HepG2 (cell line): ENCODE data around the gene PTCD2. TPM values are rescaled to one million over a fixed set of nuclear protein-coding genes. Genes with fewer than 3 reads are reported as not detected.

Experiments used
- FOXP1 ChIP-seq, 2 experiments: fragments of 450-650 bp in 1 of 2; IDR thresholded peaks; 2 replicates each; pipeline ENCODE4 v1.6.1; 2017 to 2018; ENCODE audit warnings: antibody characterized with exemption in 1 of 2
- GATAD1 ChIP-seq: IDR thresholded peaks from 2 replicates; pipeline ENCODE4 v1.6.1; 2016; ENCODE audit warnings: missing genetic modification reagents, missing compliant biosample characterization
- HNRNPL ChIP-seq: fragments of 200-400 bp; formaldehyde crosslinking; IDR thresholded peaks from 2 replicates; pipeline ENCODE4 v1.6.1; 2017; ENCODE audit warnings: mild to moderate bottlenecking, low read depth, low read length
- KLF13 ChIP-seq: sonication (generic); formaldehyde crosslinking; IDR thresholded peaks from 2 replicates; pipeline ENCODE4 v1.4.0; 2020; ENCODE audit warnings: mild to moderate bottlenecking, missing genetic modification reagents
- PHF20 ChIP-seq: sonication (generic); formaldehyde crosslinking; IDR thresholded peaks from 2 replicates; pipeline ENCODE4 v1.5.0; 2020; ENCODE audit warnings: mild to moderate bottlenecking, missing genetic modification reagents
- REPIN1 ChIP-seq: sonication (generic); formaldehyde crosslinking; IDR thresholded peaks from 2 replicates; pipeline ENCODE4 v1.8.0; 2022; ENCODE audit warnings: missing genetic modification reagents, low read depth, mild to moderate bottlenecking, borderline replicate concordance
- SMAD3 ChIP-seq: sonication (generic); formaldehyde crosslinking; IDR thresholded peaks from 2 replicates; pipeline ENCODE4 v1.4.0; 2020; ENCODE audit warnings: missing genetic modification reagents
- ZNF160 ChIP-seq: sonication (generic); formaldehyde crosslinking; IDR thresholded peaks from 2 replicates; pipeline ENCODE4 v1.8.0; 2022; ENCODE audit warnings: mild to moderate bottlenecking, inconsistent platforms, missing genetic modification reagents
- ZNF34 ChIP-seq: sonication (generic); formaldehyde crosslinking; IDR thresholded peaks from 2 replicates; pipeline ENCODE4 v1.4.0; 2020; ENCODE audit warnings: mild to moderate bottlenecking, missing genetic modification reagents, borderline replicate concordance
- ZNF547 ChIP-seq: sonication (generic); formaldehyde crosslinking; IDR thresholded peaks from 2 replicates; pipeline ENCODE4 v1.5.1; 2020; ENCODE audit warnings: mild to moderate bottlenecking, missing genetic modification reagents
- ZNF670 ChIP-seq: sonication (generic); formaldehyde crosslinking; IDR thresholded peaks from 2 replicates; pipeline ENCODE4 v1.8.0; 2022; ENCODE audit warnings: mild to moderate bottlenecking, missing genetic modification reagents, borderline replicate concordance
- polyA plus RNA-seq, 8 experiments: library from polyadenylated mRNA; depleted of rRNA in 3 of 8; stranded (reverse) in 7 of 8; unstranded in 1 of 8; fragments of >200 nt; fragmentation: Illumina TruSeq in 4 of 8; extraction: Trizol in 4 of 8; gene quantifications; 2 replicates each; pipeline versions ENCODE4 v1.2.1 to v1.2.3, GENCODE V29; 2011 to 2016; ENCODE audit warnings: low read depth in 4 of 8, missing spikeins in 1 of 8, mixed read lengths in 1 of 8; ENCODE audit not compliant: insufficient read depth in 1 of 8
- total RNA-seq, 5 experiments: library from RNA; depleted of rRNA; stranded (reverse); fragments of >200 nt; fragmentation: Illumina TruSeq; extraction: Trizol; gene quantifications; 2 replicates each; pipeline ENCODE4 v1.2.3, GENCODE V29; 2016; ENCODE audit warnings: low read depth in 1 of 5
- TF ChIP-seq, protein P1 (sequence below): sonication (generic); formaldehyde crosslinking; IDR thresholded peaks from 2 replicates; pipeline ENCODE4 v1.8.1; 2023; ENCODE audit warnings: mild to moderate bottlenecking, missing genetic modification reagents
- TF ChIP-seq, protein P2 (sequence below): IDR thresholded peaks from 2 replicates; pipeline ENCODE4 v1.6.1; 2016; ENCODE audit warnings: low read depth, borderline replicate concordance
- TF ChIP-seq, protein P3 (sequence below): sonication (generic); formaldehyde crosslinking; IDR thresholded peaks from 2 replicates; pipeline ENCODE4 v1.8.0; 2023; ENCODE audit warnings: mild to moderate bottlenecking, missing genetic modification reagents
- TF ChIP-seq, protein P4 (sequence below): sonication (generic); formaldehyde crosslinking; IDR thresholded peaks from 2 replicates; pipeline ENCODE4 v1.5.1; 2020; ENCODE audit warnings: mild to moderate bottlenecking, missing genetic modification reagents, moderate library complexity
- TF ChIP-seq, protein P5 (sequence below): IDR thresholded peaks from 2 replicates; pipeline ENCODE4 v1.6.1; 2016; ENCODE audit warnings: low read depth
- TF ChIP-seq, protein P6 (sequence below): sonication (generic); formaldehyde crosslinking; IDR thresholded peaks from 2 replicates; pipeline ENCODE4 v1.5.1; 2020; ENCODE audit warnings: mild to moderate bottlenecking, missing genetic modification reagents, borderline replicate concordance

PTCD2 gene
- total and polyA plus RNA-seq, 2 of the 13 experiments (the other 11 are each of a cell fraction or from before 2014, with no cell fraction given), result 5.3 to 6.4 TPM

DNA sequence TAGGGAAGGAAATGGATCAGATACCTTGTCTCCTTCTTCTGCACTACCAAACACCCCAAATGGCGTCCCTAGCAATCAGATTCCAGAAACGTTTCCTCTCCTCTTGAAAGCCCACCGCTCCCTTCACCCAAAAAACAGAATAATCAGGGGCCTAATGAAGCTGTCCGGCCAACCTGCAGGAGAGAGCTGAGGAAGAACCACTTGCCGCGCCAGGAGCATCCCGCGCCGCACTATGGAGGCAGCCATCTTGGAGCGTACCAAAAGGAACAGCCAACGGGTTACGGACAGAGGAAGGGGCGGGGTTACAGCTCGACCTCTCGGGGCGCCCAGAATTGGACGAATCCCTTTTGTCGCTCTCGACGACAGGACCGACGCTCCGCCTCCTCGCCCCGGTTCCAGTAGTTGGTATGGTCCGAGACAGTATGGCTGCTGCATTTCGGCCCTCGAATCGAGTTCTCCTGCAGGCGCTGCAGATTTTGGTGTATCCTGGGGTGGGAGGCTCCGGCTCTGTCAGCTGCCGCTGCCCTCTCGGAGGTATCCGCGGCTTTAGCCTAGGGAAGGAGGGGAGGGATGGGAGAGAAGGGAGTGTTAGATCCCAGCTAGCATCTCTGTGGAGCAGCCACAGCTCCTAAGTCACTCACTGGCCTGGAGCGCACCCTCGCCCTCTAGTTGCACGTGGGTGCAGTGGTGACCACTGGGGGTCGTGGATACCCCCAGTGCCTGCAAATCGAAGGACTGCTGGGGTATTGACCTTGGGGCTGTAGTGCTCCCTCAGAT lies at the start of gene PTCD2, which contains the start of gene MRPS27 (continued):
- TF ChIP-seq, protein P1, sequence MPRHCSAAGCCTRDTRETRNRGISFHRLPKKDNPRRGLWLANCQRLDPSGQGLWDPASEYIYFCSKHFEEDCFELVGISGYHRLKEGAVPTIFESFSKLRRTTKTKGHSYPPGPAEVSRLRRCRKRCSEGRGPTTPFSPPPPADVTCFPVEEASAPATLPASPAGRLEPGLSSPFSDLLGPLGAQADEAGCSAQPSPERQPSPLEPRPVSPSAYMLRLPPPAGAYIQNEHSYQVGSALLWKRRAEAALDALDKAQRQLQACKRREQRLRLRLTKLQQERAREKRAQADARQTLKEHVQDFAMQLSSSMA (CRISPR knock-in tag), result 0 out of 2 replicates have a peak, but pooled peaks have one; percentile 50
- TF ChIP-seq GATAD1 (peak; percentile 90), KLF13 (CRISPR knock-in tag) (no peak), ZNF547 (CRISPR knock-in tag) (peak; percentile 82), HNRNPL (0 out of 2 replicates have a peak, but pooled peaks have one; percentile 14), ZNF670 (CRISPR knock-in tag) (0 out of 2 replicates have a peak, but pooled peaks have one; percentile 26), REPIN1 (CRISPR knock-in tag) (0 out of 2 replicates have a peak, but pooled peaks have one; percentile 59), ZNF160 (CRISPR knock-in tag) (peak; percentile 6; the same call in 1 of the 2 replicates), PHF20 (peak; percentile 82), FOXP1 (IDR thresholded peaks at IDR 0.05) (no peak), FOXP1 (CRISPR knock-in tag; IDR thresholded peaks at IDR 0.05) (0 out of 2 replicates have a peak, but pooled peaks have one; percentile 21), ZNF34 (CRISPR knock-in tag) (no peak), SMAD3 (CRISPR knock-in tag) (peak; percentile 54)
- TF ChIP-seq, protein P2, sequence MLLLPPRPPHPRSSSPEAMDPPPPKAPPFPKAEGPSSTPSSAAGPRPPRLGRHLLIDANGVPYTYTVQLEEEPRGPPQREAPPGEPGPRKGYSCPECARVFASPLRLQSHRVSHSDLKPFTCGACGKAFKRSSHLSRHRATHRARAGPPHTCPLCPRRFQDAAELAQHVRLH (CRISPR knock-in tag), result peak; percentile 80
- TF ChIP-seq, protein P3, sequence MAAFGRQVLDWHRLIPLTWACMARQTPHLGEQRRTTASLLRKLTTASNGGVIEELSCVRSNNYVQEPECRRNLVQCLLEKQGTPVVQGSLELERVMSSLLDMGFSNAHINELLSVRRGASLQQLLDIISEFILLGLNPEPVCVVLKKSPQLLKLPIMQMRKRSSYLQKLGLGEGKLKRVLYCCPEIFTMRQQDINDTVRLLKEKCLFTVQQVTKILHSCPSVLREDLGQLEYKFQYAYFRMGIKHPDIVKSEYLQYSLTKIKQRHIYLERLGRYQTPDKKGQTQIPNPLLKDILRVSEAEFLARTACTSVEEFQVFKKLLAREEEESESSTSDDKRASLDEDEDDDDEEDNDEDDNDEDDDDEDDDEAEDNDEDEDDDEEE (CRISPR knock-in tag), result no peak
- TF ChIP-seq, protein P4, sequence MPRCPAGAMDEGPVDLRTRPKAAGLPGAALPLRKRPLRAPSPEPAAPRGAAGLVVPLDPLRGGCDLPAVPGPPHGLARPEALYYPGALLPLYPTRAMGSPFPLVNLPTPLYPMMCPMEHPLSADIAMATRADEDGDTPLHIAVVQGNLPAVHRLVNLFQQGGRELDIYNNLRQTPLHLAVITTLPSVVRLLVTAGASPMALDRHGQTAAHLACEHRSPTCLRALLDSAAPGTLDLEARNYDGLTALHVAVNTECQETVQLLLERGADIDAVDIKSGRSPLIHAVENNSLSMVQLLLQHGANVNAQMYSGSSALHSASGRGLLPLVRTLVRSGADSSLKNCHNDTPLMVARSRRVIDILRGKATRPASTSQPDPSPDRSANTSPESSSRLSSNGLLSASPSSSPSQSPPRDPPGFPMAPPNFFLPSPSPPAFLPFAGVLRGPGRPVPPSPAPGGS (CRISPR knock-in tag), result peak; percentile 65; the same call in 1 of the 2 replicates
- TF ChIP-seq, protein P5, sequence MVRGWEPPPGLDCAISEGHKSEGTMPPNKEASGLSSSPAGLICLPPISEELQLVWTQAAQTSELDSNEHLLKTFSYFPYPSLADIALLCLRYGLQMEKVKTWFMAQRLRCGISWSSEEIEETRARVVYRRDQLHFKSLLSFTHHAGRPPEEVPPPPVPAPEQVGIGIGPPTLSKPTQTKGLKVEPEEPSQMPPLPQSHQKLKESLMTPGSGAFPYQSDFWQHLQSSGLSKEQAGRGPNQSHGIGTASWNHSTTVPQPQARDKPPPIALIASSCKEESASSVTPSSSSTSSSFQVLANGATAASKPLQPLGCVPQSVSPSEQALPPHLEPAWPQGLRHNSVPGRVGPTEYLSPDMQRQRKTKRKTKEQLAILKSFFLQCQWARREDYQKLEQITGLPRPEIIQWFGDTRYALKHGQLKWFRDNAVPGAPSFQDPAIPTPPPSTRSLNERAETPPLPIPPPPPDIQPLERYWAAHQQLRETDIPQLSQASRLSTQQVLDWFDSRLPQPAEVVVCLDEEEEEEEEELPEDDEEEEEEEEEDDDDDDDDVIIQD (CRISPR knock-in tag), result peak; percentile 93
- TF ChIP-seq, protein P6, sequence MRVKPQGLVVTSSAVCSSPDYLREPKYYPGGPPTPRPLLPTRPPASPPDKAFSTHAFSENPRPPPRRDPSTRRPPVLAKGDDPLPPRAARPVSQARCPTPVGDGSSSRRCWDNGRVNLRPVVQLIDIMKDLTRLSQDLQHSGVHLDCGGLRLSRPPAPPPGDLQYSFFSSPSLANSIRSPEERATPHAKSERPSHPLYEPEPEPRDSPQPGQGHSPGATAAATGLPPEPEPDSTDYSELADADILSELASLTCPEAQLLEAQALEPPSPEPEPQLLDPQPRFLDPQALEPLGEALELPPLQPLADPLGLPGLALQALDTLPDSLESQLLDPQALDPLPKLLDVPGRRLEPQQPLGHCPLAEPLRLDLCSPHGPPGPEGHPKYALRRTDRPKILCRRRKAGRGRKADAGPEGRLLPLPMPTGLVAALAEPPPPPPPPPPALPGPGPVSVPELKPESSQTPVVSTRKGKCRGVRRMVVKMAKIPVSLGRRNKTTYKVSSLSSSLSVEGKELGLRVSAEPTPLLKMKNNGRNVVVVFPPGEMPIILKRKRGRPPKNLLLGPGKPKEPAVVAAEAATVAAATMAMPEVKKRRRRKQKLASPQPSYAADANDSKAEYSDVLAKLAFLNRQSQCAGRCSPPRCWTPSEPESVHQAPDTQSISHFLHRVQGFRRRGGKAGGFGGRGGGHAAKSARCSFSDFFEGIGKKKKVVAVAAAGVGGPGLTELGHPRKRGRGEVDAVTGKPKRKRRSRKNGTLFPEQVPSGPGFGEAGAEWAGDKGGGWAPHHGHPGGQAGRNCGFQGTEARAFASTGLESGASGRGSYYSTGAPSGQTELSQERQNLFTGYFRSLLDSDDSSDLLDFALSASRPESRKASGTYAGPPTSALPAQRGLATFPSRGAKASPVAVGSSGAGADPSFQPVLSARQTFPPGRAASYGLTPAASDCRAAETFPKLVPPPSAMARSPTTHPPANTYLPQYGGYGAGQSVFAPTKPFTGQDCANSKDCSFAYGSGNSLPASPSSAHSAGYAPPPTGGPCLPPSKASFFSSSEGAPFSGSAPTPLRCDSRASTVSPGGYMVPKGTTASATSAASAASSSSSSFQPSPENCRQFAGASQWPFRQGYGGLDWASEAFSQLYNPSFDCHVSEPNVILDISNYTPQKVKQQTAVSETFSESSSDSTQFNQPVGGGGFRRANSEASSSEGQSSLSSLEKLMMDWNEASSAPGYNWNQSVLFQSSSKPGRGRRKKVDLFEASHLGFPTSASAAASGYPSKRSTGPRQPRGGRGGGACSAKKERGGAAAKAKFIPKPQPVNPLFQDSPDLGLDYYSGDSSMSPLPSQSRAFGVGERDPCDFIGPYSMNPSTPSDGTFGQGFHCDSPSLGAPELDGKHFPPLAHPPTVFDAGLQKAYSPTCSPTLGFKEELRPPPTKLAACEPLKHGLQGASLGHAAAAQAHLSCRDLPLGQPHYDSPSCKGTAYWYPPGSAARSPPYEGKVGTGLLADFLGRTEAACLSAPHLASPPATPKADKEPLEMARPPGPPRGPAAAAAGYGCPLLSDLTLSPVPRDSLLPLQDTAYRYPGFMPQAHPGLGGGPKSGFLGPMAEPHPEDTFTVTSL, result 0 out of 2 replicates have a peak, but pooled peaks have one; percentile 25
